ENCODE results near the gene PRRT3.
A peak's percentile ranks its signal among the peaks of the same experiment; 100 is the strongest.
"Not testable (repeated sequence)": the region's sequence is repeated elsewhere in the genome, so short reads cannot be mapped to it uniquely, and the experiment has no call there.

Gene PRRT3

GRCh38 chr3:9947025-9947995 lies 4.9 kb downstream of the PRRT3 start:
- DNase-seq = no peak

- DNase-seq = peak; percentile 78
Measured at GRCh38 chr3:9946112-9947024, 5.8 kb downstream of the PRRT3 start.

- no peak for DNase-seq
Measured at GRCh38 chr3:9945358-9945757, 6.8 kb downstream of the PRRT3 start.

DNA sequence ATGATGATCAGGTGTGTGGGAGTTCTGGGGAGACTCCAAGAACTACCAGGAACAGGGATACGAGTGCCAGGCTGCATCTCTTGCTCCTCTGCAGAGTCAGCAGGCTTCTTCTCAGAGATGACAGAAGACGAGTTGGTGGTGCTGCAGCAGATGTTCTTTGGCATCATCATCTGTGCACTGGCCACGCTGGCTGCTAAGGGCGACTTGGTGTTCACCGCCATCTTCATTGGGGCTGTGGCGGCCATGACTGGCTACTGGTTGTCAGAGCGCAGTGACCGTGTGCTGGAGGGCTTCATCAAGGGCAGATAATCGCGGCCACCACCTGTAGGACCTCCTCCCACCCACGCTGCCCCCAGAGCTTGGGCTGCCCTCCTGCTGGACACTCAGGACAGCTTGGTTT lies 7.9 kb downstream of the PRRT3 start:
- DNase-seq = no peak

- DNase-seq = no peak
Measured at GRCh38 chr3:9942934-9943690, 9.1 kb downstream of the PRRT3 start.

- DNase-seq = no peak
Measured at GRCh38 chr3:9942164-9942563, 10.0 kb downstream of the PRRT3 start.

GRCh38 chr3:9940746-9941145 lies 11.5 kb downstream of the PRRT3 start:
- DNase-seq = no peak

GRCh38 chr3:9939906-9940305 lies 12.3 kb downstream of the PRRT3 start:
- not testable (repeated sequence) for DNase-seq

DNA sequence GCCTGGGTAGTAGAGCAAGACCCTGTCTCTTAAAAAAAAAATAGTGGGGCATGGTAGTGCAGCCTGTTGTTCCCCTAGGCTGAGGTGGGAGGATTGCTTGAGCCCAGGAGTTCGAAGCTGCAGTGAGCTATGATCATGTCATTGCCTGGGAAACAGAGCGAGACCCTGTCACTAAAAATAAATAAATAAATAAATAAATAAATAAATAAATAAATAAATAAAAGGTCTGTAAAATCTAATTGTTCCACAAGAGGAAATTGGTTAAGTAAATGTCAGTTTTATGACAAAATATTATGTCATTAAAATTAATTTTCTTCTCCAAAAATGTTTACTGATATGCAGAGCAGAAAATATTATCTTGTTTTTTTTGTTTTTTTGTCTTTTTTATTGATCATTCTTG lies 13.2 kb downstream of the PRRT3 start:
- no peak for DNase-seq

DNA sequence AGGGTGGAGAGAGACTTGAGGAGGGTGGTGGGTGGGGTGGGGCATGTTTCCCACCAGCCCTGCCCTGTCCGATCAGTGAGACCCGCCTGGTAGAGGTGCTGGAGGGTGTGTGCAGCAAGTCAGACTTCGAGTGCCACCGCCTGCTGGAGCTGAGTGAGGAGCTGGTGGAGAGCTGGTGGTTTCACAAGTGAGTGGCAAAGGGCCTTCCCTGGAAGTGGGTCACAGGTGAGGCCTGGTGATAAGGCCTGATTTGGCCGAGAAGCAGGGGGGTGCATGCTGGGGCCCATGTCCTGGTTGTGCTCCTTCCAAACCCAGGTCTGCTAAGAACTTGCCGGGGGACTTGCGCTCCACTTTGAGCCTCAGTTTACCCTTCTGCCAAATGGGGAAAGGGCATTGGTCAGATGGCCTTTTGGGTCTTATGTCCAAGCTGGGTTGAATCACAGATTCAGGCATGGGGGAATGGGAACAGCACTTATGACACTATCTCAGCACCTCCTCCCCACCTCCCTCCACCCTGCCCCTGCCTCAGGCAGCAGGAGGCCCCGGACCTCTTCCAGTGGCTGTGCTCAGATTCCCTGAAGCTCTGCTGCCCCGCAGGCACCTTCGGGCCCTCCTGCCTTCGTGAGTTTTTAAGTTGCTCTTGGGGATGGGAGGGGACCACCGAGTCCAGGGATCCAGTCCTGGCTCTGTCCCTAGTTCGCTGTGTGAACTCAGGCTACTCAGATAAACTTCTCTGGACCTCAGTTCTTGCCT lies 14.5 kb downstream of the PRRT3 start:
- no peak for DNase-seq

DNA sequence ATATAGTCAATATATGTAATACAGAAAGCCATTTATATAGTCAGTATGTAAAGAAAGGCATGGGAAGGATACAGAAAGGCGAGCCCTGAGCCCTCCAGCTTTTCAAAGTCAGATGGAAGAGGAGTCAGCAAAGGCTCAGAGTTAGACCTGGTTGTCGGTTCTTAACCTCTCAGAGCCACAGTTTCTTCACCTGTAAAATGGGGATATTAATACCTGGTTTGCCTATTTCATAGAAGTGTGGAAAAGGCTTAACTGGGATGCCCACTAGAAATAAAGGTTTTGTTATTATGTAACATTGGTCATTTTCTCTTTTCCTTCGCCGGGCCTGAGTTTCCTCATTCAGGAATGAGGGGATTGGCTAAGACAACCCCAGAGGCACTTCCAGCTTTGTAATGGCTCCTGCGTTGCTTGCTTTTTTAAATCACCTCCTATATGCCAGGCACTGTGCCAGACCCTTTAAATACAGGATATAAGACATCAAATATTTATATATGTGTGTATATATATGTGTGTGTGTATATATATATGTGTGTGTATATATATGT lies 16.2 kb downstream of the PRRT3 start:
- no peak for DNase-seq

GRCh38 chr3:9934993-9935392 lies 17.2 kb downstream of the PRRT3 start:
- DNase-seq = no peak

GRCh38 chr3:9934235-9934621 lies 18.0 kb downstream of the PRRT3 start:
- DNase-seq = no peak

- DNase-seq = peak; percentile 97
Measured at GRCh38 chr3:9933561-9934234, 18.5 kb downstream of the PRRT3 start, which contains the start of gene CRELD1. CRELD1 (plus strand) TSS chr3:9933834; CDS start chr3:9934439, 605 bp downstream.

DNA sequence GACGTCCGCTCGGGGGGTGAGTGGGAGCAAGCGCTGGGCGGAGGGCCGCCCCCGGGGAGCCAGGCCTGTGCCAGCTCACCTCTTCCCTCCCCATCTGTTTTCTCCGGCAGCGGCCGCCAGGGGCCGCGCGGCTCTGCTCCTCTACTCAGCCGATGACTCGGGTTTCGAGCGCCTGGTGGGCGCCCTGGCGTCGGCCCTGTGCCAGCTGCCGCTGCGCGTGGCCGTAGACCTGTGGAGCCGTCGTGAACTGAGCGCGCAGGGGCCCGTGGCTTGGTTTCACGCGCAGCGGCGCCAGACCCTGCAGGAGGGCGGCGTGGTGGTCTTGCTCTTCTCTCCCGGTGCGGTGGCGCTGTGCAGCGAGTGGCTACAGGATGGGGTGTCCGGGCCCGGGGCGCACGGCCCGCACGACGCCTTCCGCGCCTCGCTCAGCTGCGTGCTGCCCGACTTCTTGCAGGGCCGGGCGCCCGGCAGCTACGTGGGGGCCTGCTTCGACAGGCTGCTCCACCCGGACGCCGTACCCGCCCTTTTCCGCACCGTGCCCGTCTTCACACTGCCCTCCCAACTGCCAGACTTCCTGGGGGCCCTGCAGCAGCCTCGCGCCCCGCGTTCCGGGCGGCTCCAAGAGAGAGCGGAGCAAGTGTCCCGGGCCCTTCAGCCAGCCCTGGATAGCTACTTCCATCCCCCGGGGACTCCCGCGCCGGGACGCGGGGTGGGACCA lies 19.2 kb downstream of the PRRT3 start:
- peak; percentile 92 for DNase-seq

DNA sequence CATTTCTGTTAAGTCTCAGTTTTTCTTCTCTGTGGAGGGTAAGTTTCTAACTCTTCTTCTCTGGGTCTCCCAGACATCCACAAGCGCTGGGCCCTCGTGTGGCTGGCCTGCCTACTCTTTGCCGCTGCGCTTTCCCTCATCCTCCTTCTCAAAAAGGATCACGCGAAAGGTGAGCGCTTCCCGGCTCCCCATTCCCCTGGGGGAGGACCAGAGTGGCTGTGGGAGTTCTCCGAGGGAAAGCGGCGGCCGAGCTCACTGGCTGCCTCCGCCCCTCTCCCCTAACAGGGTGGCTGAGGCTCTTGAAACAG lies 19.7 kb downstream of the PRRT3 start:
- DNase-seq = no peak

DNA sequence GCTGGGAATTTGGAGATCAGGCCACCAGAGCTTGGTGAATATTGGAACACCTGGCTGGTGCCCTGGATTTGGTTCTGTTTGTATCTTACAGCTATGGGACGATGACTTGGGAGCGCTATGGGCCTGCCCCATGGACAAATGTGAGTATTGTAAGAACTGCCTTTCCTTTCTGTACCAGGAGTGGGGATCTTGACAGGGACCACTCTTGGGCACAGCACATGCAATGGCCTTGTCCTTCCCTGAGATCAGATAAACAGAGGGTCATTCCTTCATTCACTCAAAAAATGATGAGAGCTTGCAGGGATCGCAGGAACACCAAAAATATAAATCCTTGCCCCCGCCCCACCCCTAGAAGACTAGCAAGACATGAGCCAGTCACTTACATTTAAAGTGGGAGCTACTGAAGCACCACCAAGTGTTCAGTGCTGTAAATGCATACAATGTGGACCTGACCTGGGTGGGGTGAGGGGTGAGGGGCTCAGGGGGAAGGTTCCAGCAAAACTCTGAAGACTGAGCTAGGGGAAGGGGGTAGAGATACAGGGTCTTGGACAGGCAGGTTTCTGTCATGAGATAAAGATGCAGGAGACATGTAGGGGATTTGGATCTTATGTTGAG lies 21.3 kb downstream of the PRRT3 start:
- no peak for DNase-seq

DNA sequence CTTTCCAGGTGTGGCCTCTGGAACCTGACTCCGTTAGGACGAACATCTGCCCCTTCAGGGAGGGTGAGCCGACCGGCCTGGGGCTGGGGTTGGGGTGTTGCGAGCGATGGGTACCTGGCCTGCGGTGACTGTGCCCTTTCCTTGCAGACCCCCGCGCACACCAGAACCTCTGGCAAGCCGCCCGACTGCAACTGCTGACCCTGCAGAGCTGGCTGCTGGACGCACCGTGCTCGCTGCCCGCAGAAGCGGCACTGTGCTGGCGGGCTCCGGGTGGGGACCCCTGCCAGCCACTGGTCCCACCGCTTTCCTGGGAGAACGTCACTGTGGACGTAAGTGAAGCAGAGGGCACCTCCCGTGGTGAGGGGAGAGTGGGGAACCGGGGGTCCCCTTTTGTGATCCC lies 24.1 kb downstream of the PRRT3 start:
- DNase-seq = no peak

DNA sequence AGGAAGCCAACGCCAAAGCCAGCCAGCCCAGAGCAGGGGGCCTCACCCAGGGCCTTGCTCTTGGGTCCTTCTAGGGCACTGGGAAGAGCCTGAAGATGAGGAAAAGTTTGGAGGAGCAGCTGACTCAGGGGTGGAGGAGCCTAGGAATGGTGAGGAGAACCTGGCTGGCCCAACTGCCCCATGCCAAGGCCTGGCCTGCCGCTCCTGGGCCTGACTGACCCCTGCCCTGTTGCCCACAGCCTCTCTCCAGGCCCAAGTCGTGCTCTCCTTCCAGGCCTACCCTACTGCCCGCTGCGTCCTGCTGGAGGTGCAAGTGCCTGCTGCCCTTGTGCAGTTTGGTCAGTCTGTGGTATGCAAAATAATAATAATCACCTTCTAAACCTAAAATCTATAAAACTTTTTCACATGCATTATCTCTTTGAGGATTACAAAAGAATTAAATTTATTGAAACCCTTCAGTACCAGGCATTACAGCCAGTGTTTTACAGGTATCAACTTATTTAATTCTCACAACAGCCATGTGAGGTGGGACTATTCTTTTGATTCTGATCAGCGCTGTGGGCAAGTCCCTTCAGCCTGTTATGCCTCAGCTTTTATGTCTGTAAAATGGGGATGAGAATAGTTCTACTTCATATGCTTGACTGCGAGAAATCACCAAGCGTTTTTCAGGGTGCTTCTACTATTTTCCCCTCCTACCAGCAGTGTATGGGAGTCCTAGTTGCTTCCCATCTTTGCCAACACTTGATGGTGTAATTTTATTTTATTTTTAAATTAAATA lies 33.8 kb downstream of the PRRT3 start:
- no peak for DNase-seq

Measured in activated CD4-positive, alpha-beta T cell treated with anti-CD3 and anti-CD28 coated beads, Interleukin-2, amount 50 U/mL, for 16 hours (primary cell).